ENCODE data around the gene GNB5.

GRCh38 chr15:52121896-52122295 is 69.3 kb downstream of the GNB5 start:
- TF ChIP-seq CTCF (IDR thresholded peaks at IDR 0.05; ENCODE audit: low read depth, low read length, poor library complexity, severe bottlenecking) (no peak), EZH2phosphoT487 (IDR thresholded peaks at IDR 0.05; ENCODE audit: borderline replicate concordance, low read length) (no peak)
